Cerebellar cortex (tissue), 1 donor: Measurements from ENCODE around the gene OXGR1.
A peak's percentile ranks its signal among the peaks of the same experiment; 100 is the strongest.

Source experiments
- DNase-seq: peaks from one replicate; pipeline ENCODE4 v3.0.0-alpha.2; 2015; ENCODE audit warnings: low spot score

OXGR1 gene

DNA sequence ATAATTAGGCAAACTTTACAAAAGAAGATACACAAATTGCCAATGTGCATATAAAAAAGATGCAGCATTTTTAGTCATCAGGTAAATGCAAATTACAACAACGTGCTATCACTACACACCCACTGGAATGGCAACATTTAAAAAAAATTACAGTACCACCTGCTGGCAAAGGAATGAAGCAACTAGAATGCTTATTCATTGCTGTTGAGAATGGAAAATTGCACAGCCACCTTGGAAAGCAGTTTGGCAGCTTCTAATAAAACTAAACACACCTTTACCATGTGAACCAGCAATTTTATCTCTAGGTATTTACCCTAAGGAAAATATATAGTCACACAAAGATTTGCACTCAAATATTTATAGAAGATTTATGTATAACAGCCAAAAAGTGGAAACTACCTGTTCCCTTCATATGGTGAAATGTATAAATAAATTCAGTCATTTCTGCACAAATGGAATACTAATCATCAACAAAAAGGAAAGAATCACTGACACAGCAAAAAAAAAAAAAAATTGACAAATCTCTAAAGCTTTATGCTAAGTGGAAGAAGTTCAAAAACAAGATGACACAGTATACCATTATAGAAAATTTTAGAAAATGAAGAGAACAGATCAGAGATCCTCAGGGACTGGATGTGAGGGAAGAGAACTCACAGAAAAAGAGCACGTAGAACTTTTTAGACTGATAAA lies 30.3 kb downstream of the OXGR1 start:
- DNase-seq = no peak

GRCh38 chr13:96960379-96960778 lies 33.9 kb downstream of the OXGR1 start:
- DNase-seq = no peak

DNA sequence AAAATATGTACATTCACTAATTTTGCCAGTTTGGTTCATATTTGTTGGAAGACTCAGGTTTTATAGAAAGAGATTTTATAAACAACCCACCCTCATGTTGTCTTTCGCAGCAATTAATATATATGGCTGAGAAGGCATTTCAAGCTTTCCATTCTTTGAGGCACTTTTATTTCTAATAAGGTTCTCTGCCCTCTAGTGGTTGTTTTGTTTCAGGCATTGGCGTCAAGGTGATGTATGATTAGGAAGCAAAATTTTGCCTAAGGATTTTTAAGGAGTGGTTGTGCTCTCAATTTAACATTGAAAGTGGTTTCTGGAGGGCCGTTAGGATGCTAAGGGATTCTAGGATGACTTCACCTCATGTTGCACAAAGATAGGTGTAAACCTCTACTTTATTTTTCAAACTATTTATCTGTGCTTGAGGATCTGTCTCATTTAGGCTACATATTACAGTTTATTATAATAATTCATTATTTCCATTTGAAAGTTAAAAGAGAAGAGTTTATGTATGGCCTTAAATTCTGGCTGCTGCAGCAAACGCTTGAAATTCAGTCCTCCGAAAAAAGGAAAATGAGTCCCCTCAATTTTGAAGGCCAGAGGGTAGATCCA lies 35.9 kb downstream of the OXGR1 start:
- peak; percentile 27 for DNase-seq

DNA sequence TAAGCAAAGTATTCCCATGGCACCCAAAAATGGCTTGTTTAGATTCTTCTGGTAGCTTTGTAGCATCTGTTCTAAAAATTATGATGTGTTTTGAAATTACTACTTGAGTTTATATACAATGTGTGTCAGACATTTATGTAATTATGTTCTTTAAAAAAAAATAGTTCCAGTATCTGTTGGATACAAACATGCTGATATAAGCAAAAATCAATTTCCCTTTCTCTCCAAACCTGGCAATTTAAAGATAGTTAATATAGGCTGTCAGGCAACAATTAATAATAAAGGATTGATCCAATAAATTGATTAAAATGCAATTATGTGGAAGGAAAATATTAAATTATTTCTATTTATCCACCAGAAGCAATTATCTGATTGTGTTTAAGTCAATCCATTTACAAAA lies 41.7 kb downstream of the OXGR1 start:
- DNase-seq = no peak

DNA sequence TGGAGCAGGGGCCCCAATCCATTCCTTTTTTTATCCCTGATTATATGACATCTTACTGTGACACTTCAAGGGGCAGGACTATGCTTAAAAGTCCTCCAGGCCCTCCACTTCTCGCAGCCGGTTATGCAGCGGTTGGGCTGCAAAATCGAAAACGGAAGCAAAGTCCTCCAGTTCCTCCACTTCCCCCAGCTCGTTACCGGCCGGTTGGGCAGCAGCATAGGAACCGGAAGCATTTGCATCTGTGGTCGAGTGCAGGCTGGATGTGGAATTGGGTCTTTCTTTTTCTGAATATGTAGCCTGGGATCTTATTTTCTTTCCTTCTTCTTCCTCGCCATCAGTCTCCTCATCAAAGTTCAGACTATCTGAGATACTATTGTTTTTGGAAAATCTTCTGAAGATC lies 46.1 kb downstream of the OXGR1 start:
- DNase-seq = no peak

DNA sequence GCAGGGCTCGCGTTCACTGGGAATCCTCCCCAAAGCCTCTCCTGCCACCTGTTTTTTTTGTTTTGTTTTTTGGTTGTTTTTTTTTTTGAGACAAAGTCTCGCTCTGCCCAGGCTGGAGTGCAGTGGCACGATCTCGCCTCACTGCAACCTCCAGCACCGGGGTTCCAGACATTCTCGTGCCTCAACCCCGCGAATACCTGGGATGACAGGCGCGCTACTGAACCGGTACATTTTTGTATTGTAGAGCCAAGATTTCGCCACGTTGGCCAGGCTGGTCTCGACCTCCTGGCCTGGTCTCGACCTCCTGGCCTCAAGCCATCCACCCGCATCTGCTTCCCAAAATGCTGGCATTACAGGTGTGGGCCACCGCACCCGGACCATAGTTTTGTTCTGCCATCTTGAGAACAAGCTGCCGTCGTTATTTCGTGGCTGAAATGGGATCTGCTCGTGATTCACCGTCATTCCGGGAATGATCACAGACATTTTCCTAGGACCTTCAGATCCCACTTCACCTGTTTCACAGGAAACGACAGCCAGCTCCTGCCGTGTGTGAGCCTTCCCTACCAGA lies 46.8 kb downstream of the OXGR1 start:
- DNase-seq = no peak

GRCh38 chr13:96946709-96947311 lies 47.5 kb downstream of the OXGR1 start:
- DNase-seq = no peak

- DNase-seq = no peak
These were observed 53.3 kb downstream of the OXGR1 start for GRCh38 chr13:96940961-96941360.

DNA sequence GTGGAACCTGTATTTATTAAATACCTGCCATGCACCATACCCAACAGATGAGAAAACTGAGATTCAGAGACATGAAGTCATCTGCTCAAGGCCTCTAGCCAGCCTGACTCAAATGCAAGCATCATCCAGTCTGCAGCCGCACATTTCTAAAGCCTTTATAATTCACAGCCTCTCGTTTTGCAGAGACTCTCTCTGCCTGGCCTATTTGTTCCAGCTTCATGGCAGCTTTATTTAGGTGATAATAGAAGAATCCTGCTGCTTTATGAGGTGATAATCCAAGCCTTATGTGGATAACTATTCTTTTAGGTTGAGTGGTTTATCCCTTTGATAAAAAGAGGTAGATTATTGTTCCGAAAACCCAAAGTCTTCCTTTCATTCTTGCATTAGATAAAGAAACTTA lies 58.4 kb downstream of the OXGR1 start:
- DNase-seq = no peak
